Kidney epithelial cell (primary cell): ENCODE data around the gene SLC29A2. TPM values are rescaled to one million over a fixed set of nuclear protein-coding genes. Genes with fewer than 3 reads are reported as not detected.

Experiments
- DNase-seq: peaks from one replicate; pipeline ENCODE4 v3.0.0-alpha.2; 2010; ENCODE audit warnings: low read depth
- H3K27me3 ChIP-seq: 2 replicates; pipeline ENCODE4 v1.6.0; 2011; ENCODE audit warnings: low read length; ENCODE audit not compliant: control insufficient read depth, insufficient read depth
- H3K36me3 ChIP-seq: 2 replicates; pipeline ENCODE4 v1.5.1; 2011; ENCODE audit warnings: low read length; ENCODE audit not compliant: control insufficient read depth, insufficient read depth
- H3K4me3 ChIP-seq: 2 replicates; pipeline ENCODE4 v1.5.1; 2011; ENCODE audit warnings: low read depth, mild to moderate bottlenecking, control low read depth, low read length
- CTCF ChIP-seq: IDR thresholded peaks from 2 replicates; pipeline ENCODE4 v1.5.1; 2011; ENCODE audit warnings: mild to moderate bottlenecking, moderate library complexity, low read length, control low read depth, inconsistent platforms; ENCODE audit not compliant: insufficient read depth, poor library complexity, severe bottlenecking
- total RNA-seq: library from RNA; depleted of rRNA; stranded (reverse); fragments of >200 nt; gene quantifications from 2 replicates; pipeline ENCODE4 v1.2.3, GENCODE V29; 2015

Gene SLC29A2
- total RNA-seq, 1 donor from 2014 or later = 5.5 TPM

- DNase-seq = no peak
- Histone ChIP-seq H3K4me3 (peak overlapping the region; percentile 63), H3K27me3 (no peaks in the 10 kb centered on the region), H3K36me3 (no peaks in the 10 kb centered on the region)
- no peak for TF ChIP-seq CTCF
These were observed 36.7 kb downstream of the SLC29A2 start for GRCh38 chr11:66334605-66335442.

GRCh38 chr11:66333896-66334604 lies 37.5 kb downstream of the SLC29A2 start:
- Histone ChIP-seq H3K27me3 (no peaks in the 10 kb centered on the region), H3K4me3 (no peak overlapping the region), H3K36me3 (no peaks in the 10 kb centered on the region)
- TF ChIP-seq CTCF = no peak
- DNase-seq = no peak

DNA sequence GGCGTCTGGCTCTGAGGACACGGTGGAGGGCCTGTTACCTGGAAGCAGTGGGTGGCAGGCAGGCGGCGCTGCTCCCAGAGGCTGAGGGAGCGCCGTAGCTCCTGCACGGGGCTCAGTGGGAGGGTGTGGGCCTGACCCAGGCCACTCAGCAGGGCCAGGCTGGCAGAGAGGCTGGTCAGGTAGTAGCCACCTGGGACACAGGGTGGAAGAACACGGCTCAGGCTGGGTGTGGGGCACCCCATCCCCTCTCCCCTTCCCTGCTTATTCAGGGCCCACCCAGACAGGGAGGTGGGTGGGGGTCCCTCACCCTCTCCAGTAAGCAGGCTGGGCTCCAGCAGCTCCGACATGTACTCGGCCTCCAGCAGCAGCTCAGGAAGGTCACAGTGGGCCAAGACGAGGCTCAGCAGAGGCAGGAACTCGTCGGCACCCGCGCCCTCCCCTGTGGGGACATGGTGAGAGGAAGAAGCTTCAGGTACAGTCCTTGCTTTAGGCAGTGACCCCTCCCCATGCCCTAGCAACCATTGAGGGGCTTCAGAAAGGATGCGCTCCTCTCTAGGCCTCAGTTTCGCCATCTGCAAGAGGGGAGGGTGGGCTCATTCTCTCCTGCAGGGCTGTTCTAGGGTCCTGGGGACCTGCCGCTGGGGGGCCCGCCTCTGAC lies 38.2 kb downstream of the SLC29A2 start:
- DNase-seq = no peak
- Histone ChIP-seq H3K36me3 (no peaks in the 10 kb centered on the region), H3K4me3 (no peak overlapping the region), H3K27me3 (no peaks in the 10 kb centered on the region)
- no peak for TF ChIP-seq CTCF

DNA sequence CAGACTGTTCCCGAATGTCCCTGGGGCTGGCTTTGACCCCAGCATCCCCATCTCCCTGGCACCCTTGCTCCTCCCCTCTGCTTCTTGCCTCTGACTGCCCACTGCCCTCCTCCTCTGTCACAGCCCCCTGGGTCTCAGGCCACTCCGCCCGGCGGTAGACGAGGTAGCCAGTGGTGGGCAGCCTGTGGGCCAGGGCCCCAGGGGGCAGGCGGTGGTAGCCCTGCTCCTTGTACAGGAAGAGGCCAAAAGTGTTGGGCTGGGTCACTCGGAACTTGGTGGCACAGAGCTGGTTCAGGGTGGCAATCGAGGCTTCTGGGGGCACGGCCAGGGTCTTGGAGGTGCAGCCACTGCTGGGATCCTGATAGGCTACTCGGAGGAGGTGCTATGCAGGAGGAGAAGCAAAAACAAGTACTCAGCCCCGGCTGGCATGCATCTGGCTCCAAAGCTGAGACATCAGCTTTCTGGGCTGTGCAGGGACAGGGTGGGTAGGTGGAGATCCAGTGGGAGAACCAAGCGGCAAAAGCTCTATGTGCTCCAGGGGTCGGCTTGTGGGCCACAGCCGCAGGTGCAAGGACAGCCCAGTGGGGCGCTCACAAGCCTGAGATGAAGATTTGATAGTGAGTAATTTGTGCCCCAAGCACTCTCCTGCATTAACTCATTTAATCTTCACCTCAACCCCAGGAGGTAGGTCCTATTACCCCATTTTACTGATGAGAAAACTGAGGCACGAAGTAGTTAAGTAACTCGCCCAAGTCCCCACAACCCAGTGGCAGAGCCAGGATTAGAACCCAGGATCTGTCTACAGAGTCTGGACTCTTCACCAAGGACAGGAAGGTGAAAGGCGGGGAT lies 39.0 kb downstream of the SLC29A2 start:
- Histone ChIP-seq H3K36me3 (no peaks in the 10 kb centered on the region), H3K27me3 (no peaks in the 10 kb centered on the region), H3K4me3 (no peak overlapping the region)
- no peak for DNase-seq
- no peak for TF ChIP-seq CTCF

- Histone ChIP-seq H3K4me3 (no peak overlapping the region), H3K27me3 (no peaks in the 10 kb centered on the region), H3K36me3 (no peaks in the 10 kb centered on the region)
- DNase-seq = no peak
- no peak for TF ChIP-seq CTCF
These were observed 39.8 kb downstream of the SLC29A2 start for GRCh38 chr11:66331542-66332370.
